Kidney (tissue), 14 donors: ENCODE data around the gene SLC4A8. TPM values are rescaled to one million over a fixed set of nuclear protein-coding genes. Genes with fewer than 3 reads are reported as not detected.

Experiments
- DNase-seq, 5 donors: peaks; one replicate each; pipeline ENCODE4 v3.0.0-alpha.2; 2013 to 2020
- FAIRE-seq: peaks from 2 replicates; lab custom pipeline; 2012; peaks lifted over from hg19 to GRCh38; lab: Jason Lieb, UNC
- H3K27ac ChIP-seq, 2 donors: one replicate each; pipeline ENCODE4 v1.7.0; 2013; ENCODE audit warnings: low read depth in 2 of 2, low read length in 2 of 2, inconsistent platforms in 1 of 2
- H3K27me3 ChIP-seq: one replicate; pipeline ENCODE4 v1.7.1; 2013; ENCODE audit warnings: low read length, inconsistent platforms; ENCODE audit not compliant: control insufficient read depth, insufficient read depth
- H3K36me3 ChIP-seq, 3 donors: one replicate each; pipeline versions ENCODE4 v1.7.0 to v1.7.1; 2013; ENCODE audit warnings: low read length in 3 of 3, control low read depth in 1 of 3, inconsistent platforms in 1 of 3; ENCODE audit not compliant: insufficient read depth in 3 of 3, control insufficient read depth in 2 of 3
- H3K4me1 ChIP-seq, 3 donors: one replicate each; pipeline versions ENCODE4 v1.7.0 to v1.7.1; 2013; ENCODE audit warnings: low read length in 3 of 3, inconsistent platforms in 1 of 3, low read depth in 1 of 3; ENCODE audit not compliant: control insufficient read depth in 2 of 3, insufficient read depth in 2 of 3
- H3K4me3 ChIP-seq, 3 donors: one replicate each; pipeline versions ENCODE4 v1.7.0 to v1.8.1; 2013; ENCODE audit warnings: low read length in 3 of 3, control low read depth in 1 of 3, inconsistent platforms in 1 of 3
- H3K9ac ChIP-seq, 3 donors: one replicate each; pipeline versions ENCODE4 v1.7.0 to v1.7.1; 2013; ENCODE audit warnings: low read length in 3 of 3, control low read depth in 1 of 3, inconsistent platforms in 1 of 3
- H3K9me3 ChIP-seq, 3 donors: one replicate each; pipeline versions ENCODE4 v1.7.0 to v1.7.1; 2013; ENCODE audit warnings: low read length in 3 of 3, control low read depth in 1 of 3, inconsistent platforms in 1 of 3; ENCODE audit not compliant: control insufficient read depth in 2 of 3, insufficient read depth in 1 of 3
- CTCF ChIP-seq: IDR thresholded peaks from 3 replicates; pipeline ENCODE4 v1.5.1; 2012; ENCODE audit warnings: mild to moderate bottlenecking, moderate library complexity, borderline replicate concordance; ENCODE audit not compliant: insufficient read depth; ENCODE audit errors: extremely low read depth
- intact Hi-C: fragments of 100-400 bp; cut with DNase I; formaldehyde crosslinking; loops from one replicate; pipeline ENCODE4 v1.11.1; 2022
- polyA plus RNA-seq: library from polyadenylated mRNA; stranded (reverse); fragments of 350-450 nt; fragmentation: Illumina TruSeq; extraction: RNeasy Lipid Tissue Mini Kit (QIAGEN cat#74804); gene quantifications from one replicate; pipeline ENCODE4 v1.2.3, GENCODE V29; 2014; ENCODE audit warnings: low read depth, low replicate concordance; ENCODE audit not compliant: insufficient read depth
- total RNA-seq: library from RNA; stranded (reverse); fragmentation: NEBNext Ultra II Directional; extraction: Animal tissue kit (Norgen Biotek cat#: 25700); gene quantifications from one replicate; pipeline ENCODE4 v1.2.1, GENCODE V29; 2021
- donor health status: control.
- donor health status: control.
- donor health status: control.
- donor health status: control.
- donor health status: control.
- donor health status: DM: yes; HTN: yes; CAD: no.
- donor health status: Normal renal cell carcinoma (clear cell type).

SLC4A8 gene
- total and polyA plus RNA-seq, 2 donors from 2014 or later: 2.4 to 3.4 TPM

DNA sequence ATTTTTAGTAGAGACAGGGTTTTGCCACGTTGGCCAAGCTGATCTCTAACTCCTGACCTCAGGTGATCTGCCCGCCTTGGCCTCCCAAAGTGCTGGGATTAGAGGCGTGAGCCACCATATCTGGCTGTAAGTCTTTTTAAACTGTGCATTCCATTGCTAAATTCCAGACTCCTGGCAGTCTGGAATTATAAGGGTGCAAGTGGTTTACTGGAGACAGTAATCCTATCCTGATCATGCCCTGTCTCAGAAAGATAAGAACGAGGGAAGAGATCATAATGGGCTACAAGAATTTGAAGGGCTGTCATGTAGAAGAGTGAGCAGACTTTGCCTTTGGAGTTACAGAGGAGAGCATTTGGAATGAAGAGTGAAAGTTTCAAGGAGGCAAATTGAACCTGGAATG lies 6.8 kb upstream of the SLC4A8 start:
- no peak for FAIRE-seq

DNA sequence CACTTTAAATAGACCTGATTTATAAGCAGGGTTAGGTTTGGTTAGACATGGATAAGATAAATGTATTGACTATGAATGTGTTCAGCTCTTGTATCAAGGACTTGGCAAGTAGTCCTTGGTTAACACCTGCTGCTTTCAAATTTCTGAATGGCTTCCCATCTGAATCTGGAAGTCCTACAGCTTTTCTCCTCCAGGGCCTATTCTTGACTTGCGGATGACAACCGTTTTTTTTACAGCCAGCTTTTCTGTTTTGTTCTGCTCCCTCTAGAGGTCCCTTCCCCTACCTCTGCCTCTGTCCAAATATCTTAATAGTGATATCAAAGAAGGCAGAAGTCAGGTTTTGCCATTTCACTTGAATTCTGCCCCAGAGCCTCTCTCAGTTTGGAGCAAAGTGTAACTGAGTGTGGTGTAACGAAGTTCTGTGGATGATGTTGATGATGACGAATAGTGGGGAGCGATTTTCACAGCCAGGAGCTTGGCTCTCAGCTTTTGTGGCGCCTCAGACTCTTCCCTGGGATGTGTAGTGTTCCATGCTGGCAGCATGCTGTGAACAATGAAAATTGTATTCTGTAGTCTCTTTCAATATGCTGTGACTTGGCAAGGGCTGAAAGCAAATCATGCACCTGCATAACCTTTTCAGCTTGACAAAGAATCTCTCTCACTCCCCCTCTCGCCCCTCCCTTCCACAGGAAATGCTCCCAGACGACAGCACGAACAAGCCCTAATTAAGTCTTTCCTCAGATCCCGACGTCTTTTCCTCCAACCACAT lies 5.0 kb upstream of the SLC4A8 start:
- intact Hi-C loops: loop anchor here (10.0 kb wide), 1 partner anchor 115 kb away; no protein-coding TSS in a partner anchor
- H3K27me3 ChIP-seq: no peaks in the 10 kb centered on the region

More for the DNA sequence above, 6.8 kb upstream of the SLC4A8 start:
- H3K9ac ChIP-seq: no peak overlapping the region
- no peaks in the 10 kb centered on the region for H3K36me3 ChIP-seq
- TF ChIP-seq CTCF: no peak
- DNase-seq: no peak
- H3K27ac ChIP-seq: no peak overlapping the region
- H3K27me3 ChIP-seq: no peaks in the 10 kb centered on the region
- no peak overlapping the region for H3K4me3 ChIP-seq
- no peaks in the 10 kb centered on the region for H3K9me3 ChIP-seq
- intact Hi-C loops: no loop called here
- no peaks in the 10 kb centered on the region for H3K4me1 ChIP-seq

DNA sequence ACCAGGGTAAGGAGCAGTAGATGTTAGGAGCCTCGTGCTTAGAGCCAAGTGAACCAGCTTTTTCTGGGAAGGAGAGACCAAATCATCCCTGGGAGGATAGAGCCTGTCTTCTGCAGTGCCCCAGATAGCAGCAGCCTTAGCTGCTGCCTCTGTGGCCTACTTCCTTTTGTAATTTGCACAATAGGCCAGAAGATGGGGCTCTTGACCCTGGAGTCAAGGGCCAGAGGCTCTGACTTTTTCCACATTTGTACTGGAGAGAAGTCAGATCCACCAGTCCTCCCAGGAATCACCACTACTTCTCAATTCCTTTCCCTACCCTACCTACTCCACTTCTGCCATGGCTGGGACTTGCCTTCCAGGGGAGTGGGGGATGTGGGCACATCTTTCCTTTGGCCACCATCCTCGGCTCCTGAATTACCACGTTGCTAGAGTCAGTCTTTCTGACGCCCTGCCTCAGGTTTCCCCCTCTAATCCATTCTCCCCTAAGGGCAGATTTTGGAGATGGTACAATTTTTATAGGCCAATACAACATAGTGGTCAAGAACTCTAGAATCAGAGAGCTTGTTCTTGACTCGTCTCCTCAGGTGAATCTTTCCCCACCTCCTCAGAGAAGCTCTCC lies 3.3 kb upstream of the SLC4A8 start:
- no peak overlapping the region for H3K9ac ChIP-seq
- H3K36me3 ChIP-seq: no peaks in the 10 kb centered on the region
- FAIRE-seq (no peak), DNase-seq (peak in 4 of 5 donors; percentile 71 to 88 (median 78))
- intact Hi-C loops: loop anchor here (10.0 kb wide), 1 partner anchor 113 kb away; no protein-coding TSS in a partner anchor
- peak; percentile 57 for TF ChIP-seq CTCF
- no peak overlapping the region for H3K4me3 ChIP-seq
- H3K27ac ChIP-seq: no peak overlapping the region
- H3K9me3 ChIP-seq: no peaks in the 10 kb centered on the region
- peaks cover 0 to 4% (median 0%) of the 10 kb centered on the region in 3 donors for H3K4me1 ChIP-seq
- H3K27me3 ChIP-seq: no peaks in the 10 kb centered on the region

More for the DNA sequence above, 5.0 kb upstream of the SLC4A8 start:
- H3K27ac ChIP-seq: no peak overlapping the region
- H3K9me3 ChIP-seq: no peaks in the 10 kb centered on the region
- DNase-seq: peak in 1 of 5 donors; percentile 24
- no peak for TF ChIP-seq CTCF
- no peaks in the 10 kb centered on the region for H3K36me3 ChIP-seq
- H3K9ac ChIP-seq: no peak overlapping the region
- no peak overlapping the region for H3K4me3 ChIP-seq
- peaks cover 0 to 4% (median 0%) of the 10 kb centered on the region in 3 donors for H3K4me1 ChIP-seq
- no peak for FAIRE-seq
